Measurements from ENCODE around the gene ZSCAN10.

GRCh38 chr16:3127745-3128144 lies 28.7 kb upstream of the ZSCAN10 start:
- TF ChIP-seq, protein P1, sequence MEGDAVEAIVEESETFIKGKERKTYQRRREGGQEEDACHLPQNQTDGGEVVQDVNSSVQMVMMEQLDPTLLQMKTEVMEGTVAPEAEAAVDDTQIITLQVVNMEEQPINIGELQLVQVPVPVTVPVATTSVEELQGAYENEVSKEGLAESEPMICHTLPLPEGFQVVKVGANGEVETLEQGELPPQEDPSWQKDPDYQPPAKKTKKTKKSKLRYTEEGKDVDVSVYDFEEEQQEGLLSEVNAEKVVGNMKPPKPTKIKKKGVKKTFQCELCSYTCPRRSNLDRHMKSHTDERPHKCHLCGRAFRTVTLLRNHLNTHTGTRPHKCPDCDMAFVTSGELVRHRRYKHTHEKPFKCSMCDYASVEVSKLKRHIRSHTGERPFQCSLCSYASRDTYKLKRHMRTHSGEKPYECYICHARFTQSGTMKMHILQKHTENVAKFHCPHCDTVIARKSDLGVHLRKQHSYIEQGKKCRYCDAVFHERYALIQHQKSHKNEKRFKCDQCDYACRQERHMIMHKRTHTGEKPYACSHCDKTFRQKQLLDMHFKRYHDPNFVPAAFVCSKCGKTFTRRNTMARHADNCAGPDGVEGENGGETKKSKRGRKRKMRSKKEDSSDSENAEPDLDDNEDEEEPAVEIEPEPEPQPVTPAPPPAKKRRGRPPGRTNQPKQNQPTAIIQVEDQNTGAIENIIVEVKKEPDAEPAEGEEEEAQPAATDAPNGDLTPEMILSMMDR (conservative IDR thresholded peaks at IDR 0.05; ENCODE audit: low read depth in 2 of 2): no peak
- TF ChIP-seq, protein P2, sequence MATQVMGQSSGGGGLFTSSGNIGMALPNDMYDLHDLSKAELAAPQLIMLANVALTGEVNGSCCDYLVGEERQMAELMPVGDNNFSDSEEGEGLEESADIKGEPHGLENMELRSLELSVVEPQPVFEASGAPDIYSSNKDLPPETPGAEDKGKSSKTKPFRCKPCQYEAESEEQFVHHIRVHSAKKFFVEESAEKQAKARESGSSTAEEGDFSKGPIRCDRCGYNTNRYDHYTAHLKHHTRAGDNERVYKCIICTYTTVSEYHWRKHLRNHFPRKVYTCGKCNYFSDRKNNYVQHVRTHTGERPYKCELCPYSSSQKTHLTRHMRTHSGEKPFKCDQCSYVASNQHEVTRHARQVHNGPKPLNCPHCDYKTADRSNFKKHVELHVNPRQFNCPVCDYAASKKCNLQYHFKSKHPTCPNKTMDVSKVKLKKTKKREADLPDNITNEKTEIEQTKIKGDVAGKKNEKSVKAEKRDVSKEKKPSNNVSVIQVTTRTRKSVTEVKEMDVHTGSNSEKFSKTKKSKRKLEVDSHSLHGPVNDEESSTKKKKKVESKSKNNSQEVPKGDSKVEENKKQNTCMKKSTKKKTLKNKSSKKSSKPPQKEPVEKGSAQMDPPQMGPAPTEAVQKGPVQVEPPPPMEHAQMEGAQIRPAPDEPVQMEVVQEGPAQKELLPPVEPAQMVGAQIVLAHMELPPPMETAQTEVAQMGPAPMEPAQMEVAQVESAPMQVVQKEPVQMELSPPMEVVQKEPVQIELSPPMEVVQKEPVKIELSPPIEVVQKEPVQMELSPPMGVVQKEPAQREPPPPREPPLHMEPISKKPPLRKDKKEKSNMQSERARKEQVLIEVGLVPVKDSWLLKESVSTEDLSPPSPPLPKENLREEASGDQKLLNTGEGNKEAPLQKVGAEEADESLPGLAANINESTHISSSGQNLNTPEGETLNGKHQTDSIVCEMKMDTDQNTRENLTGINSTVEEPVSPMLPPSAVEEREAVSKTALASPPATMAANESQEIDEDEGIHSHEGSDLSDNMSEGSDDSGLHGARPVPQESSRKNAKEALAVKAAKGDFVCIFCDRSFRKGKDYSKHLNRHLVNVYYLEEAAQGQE (IDR thresholded peaks at IDR 0.05; ENCODE audit: unreplicated experiment): no peak

All from GM23338 (cell line).